HepG2 (cell line): Measurements from ENCODE around the gene PCDHGA5. TPM values are rescaled to one million over a fixed set of nuclear protein-coding genes. Genes with fewer than 3 reads are reported as not detected.

Experiments used
- CSRNP1 ChIP-seq: sonication (generic); formaldehyde crosslinking; IDR thresholded peaks from 2 replicates; pipeline ENCODE4 v1.8.1; 2023; ENCODE audit warnings: mild to moderate bottlenecking, missing genetic modification reagents
- DNMT1 ChIP-seq: sonication (generic); formaldehyde crosslinking; IDR thresholded peaks from 2 replicates; pipeline ENCODE4 v1.5.1; 2020; ENCODE audit warnings: mild to moderate bottlenecking, missing genetic modification reagents
- ELK4 ChIP-seq: sonication (generic); formaldehyde crosslinking; IDR thresholded peaks from 2 replicates; pipeline ENCODE4 v1.9.0; 2021; ENCODE audit warnings: missing genetic modification reagents, borderline replicate concordance
- FUBP1 ChIP-seq: sonication (generic); formaldehyde crosslinking; IDR thresholded peaks from 2 replicates; pipeline ENCODE4 v1.5.1; 2020; ENCODE audit warnings: missing genetic modification reagents, mild to moderate bottlenecking, borderline replicate concordance
- GATA4 ChIP-seq: sonication (generic); IDR thresholded peaks from 2 replicates; pipeline ENCODE4 v1.6.1; 2016; ENCODE audit warnings: antibody characterized with exemption, low read depth, borderline replicate concordance
- HOXA7 ChIP-seq: sonication (generic); formaldehyde crosslinking; IDR thresholded peaks from 2 replicates; pipeline ENCODE4 v1.8.1; 2022; ENCODE audit warnings: mild to moderate bottlenecking, missing genetic modification reagents, moderate library complexity
- KDM6A ChIP-seq: IDR thresholded peaks from 2 replicates; pipeline ENCODE4 v1.6.1; 2016; ENCODE audit warnings: low read depth
- KLF16 ChIP-seq, 2 experiments: sonication (generic) in 1 of 2; formaldehyde crosslinking in 1 of 2; IDR thresholded peaks; 2 replicates each; pipeline versions ENCODE4 v1.6.1 to v1.8.0; 2016 to 2023; ENCODE audit warnings: missing genetic modification reagents in 2 of 2, missing compliant biosample characterization in 1 of 2
- KMT2A ChIP-seq: sonication (generic); formaldehyde crosslinking; IDR thresholded peaks from 2 replicates; pipeline ENCODE4 v1.4.0; 2020; ENCODE audit warnings: missing genetic modification reagents
- NFE2L1 ChIP-seq: sonication (generic); formaldehyde crosslinking; IDR thresholded peaks from 2 replicates; pipeline ENCODE4 v1.4.0; 2020; ENCODE audit warnings: missing genetic modification reagents, mild to moderate bottlenecking, borderline replicate concordance
- POGZ ChIP-seq: sonication (generic); formaldehyde crosslinking; IDR thresholded peaks from 2 replicates; pipeline ENCODE4 v1.4.0; 2020; ENCODE audit warnings: mild to moderate bottlenecking, missing genetic modification reagents
- REL ChIP-seq: sonication (generic); formaldehyde crosslinking; conservative IDR thresholded peaks from 2 replicates; pipeline ENCODE4 v1.8.0; 2022; ENCODE audit warnings: mild to moderate bottlenecking, missing genetic modification reagents, moderate library complexity
- RELA ChIP-seq: sonication (generic); formaldehyde crosslinking; IDR thresholded peaks from 2 replicates; pipeline ENCODE4 v1.4.0; 2020; ENCODE audit warnings: missing genetic modification reagents
- SOX13 ChIP-seq, 3 experiments: fragments of 450-650 bp in 1 of 3; sonication (generic) in 1 of 3; formaldehyde crosslinking in 1 of 3; IDR thresholded peaks in 2 of 3; conservative IDR thresholded peaks in 1 of 3; 2 replicates each; pipeline versions ENCODE4 v1.5.0 to v1.6.1; 2016 to 2020; ENCODE audit warnings: antibody characterized with exemption in 1 of 3, mild to moderate bottlenecking in 1 of 3, missing compliant biosample characterization in 1 of 3, missing genetic modification reagents in 1 of 3, moderate library complexity in 1 of 3
- STAG1 ChIP-seq: sonication (generic); formaldehyde crosslinking; IDR thresholded peaks from 2 replicates; pipeline ENCODE4 v1.4.0; 2020; ENCODE audit warnings: missing genetic modification reagents
- TEAD2 ChIP-seq: sonication (generic); formaldehyde crosslinking; IDR thresholded peaks from 2 replicates; pipeline ENCODE4 v1.9.0; 2021; ENCODE audit warnings: missing genetic modification reagents
- TRIM24 ChIP-seq: sonication (generic); formaldehyde crosslinking; IDR thresholded peaks from 2 replicates; pipeline ENCODE4 v1.8.0; 2022; ENCODE audit warnings: mild to moderate bottlenecking, missing genetic modification reagents
- YEATS2 ChIP-seq: sonication (generic); formaldehyde crosslinking; IDR thresholded peaks from 2 replicates; pipeline ENCODE4 v1.4.0; 2020; ENCODE audit warnings: missing genetic modification reagents, borderline replicate concordance
- ZNF160 ChIP-seq: sonication (generic); formaldehyde crosslinking; IDR thresholded peaks from 2 replicates; pipeline ENCODE4 v1.8.0; 2022; ENCODE audit warnings: mild to moderate bottlenecking, inconsistent platforms, missing genetic modification reagents
- ZNF335 ChIP-seq: sonication (generic); formaldehyde crosslinking; IDR thresholded peaks from 2 replicates; pipeline ENCODE4 v1.4.0; 2020; ENCODE audit warnings: missing genetic modification reagents
- ZNF362 ChIP-seq: sonication (generic); formaldehyde crosslinking; IDR thresholded peaks from 2 replicates; pipeline ENCODE4 v1.4.0; 2020; ENCODE audit warnings: missing genetic modification reagents, mild to moderate bottlenecking, borderline replicate concordance
- polyA plus RNA-seq, 8 experiments: library from polyadenylated mRNA; depleted of rRNA in 3 of 8; stranded (reverse) in 7 of 8; unstranded in 1 of 8; fragments of >200 nt; fragmentation: Illumina TruSeq in 4 of 8; extraction: Trizol in 4 of 8; gene quantifications; 2 replicates each; pipeline versions ENCODE4 v1.2.1 to v1.2.3, GENCODE V29; 2011 to 2016; ENCODE audit warnings: low read depth in 4 of 8, missing spikeins in 1 of 8, mixed read lengths in 1 of 8; ENCODE audit not compliant: insufficient read depth in 1 of 8
- total RNA-seq, 5 experiments: library from RNA; depleted of rRNA; stranded (reverse); fragments of >200 nt; fragmentation: Illumina TruSeq; extraction: Trizol; gene quantifications; 2 replicates each; pipeline ENCODE4 v1.2.3, GENCODE V29; 2016; ENCODE audit warnings: low read depth in 1 of 5

PCDHGA5 gene
- total and polyA plus RNA-seq, 2 of the 13 experiments (the other 11 are each of a cell fraction or from before 2014, with no cell fraction given) = 0.27 to 0.32 TPM

GRCh38 chr5:141320225-141321169 lies 43.5 kb upstream of the PCDHGA5 start, which contains the start of gene TAF7 (continued):
- TF ChIP-seq ELK4 (no peak), FUBP1 (CRISPR knock-in tag) (no peak), RELA (CRISPR knock-in tag) (peak; percentile 84), ZNF335 (CRISPR knock-in tag) (0 out of 2 replicates have a peak, but pooled peaks have one; percentile 23), DNMT1 (0 out of 2 replicates have a peak, but pooled peaks have one; percentile 22), KMT2A (CRISPR knock-in tag) (0 out of 2 replicates have a peak, but pooled peaks have one; percentile 32), TEAD2 (CRISPR knock-in tag) (no peak), YEATS2 (CRISPR knock-in tag) (peak; percentile 88), ZNF160 (no peak), KLF16 (CRISPR knock-in tag; IDR thresholded peaks at IDR 0.05) (0 out of 4 replicates have a peak, but pooled peaks of 1 of the 2 experiments have one; percentile 40), SOX13 (IDR thresholded peaks at IDR 0.05) (no peak), SOX13 (CRISPR knock-in tag; conservative IDR thresholded peaks at IDR 0.05 in 1 of 2, IDR thresholded peaks at IDR 0.05 in 1 of 2) (no peak), CSRNP1 (CRISPR knock-in tag) (peak; percentile 59; the same call in 1 of the 2 replicates), GATA4 (peak; percentile 36; the same call in 1 of the 2 replicates), ZNF362 (no peak), NFE2L1 (CRISPR knock-in tag) (peak; percentile 88; the same call in 1 of the 2 replicates), STAG1 (peak; percentile 26; the same call in 1 of the 2 replicates), KDM6A (CRISPR knock-in tag) (no peak), REL (peak; percentile 91; the same call in 1 of the 2 replicates), HOXA7 (CRISPR knock-in tag) (no peak), POGZ (peak; percentile 84), TRIM24 (CRISPR knock-in tag) (no peak)
